Keratinocyte (primary cell): ENCODE measurements around the gene TPRG1L. TPM values are rescaled to one million over a fixed set of nuclear protein-coding genes. Genes with fewer than 3 reads are reported as not detected.

Experiments
- DNase-seq: peaks from one replicate; pipeline ENCODE4 v3.0.0-alpha.2; 2011; ENCODE audit warnings: low read depth, missing footprints, low spot score
- FAIRE-seq: peaks from 2 replicates; lab custom pipeline; 2011; peaks lifted over from hg19 to GRCh38; lab: Jason Lieb, UNC
- H2AFZ ChIP-seq: 2 replicates; pipeline ENCODE4 v1.6.0; 2012; ENCODE audit warnings: low read length, control low read depth, inconsistent platforms; ENCODE audit not compliant: control insufficient read depth
- H3K27ac ChIP-seq: 2 replicates; pipeline ENCODE4 v1.5.1; 2011; ENCODE audit warnings: low read length; ENCODE audit not compliant: control insufficient read depth, insufficient read depth
- H3K27me3 ChIP-seq: 3 replicates; pipeline ENCODE4 v1.6.0; 2011; ENCODE audit warnings: low read length; ENCODE audit not compliant: control insufficient read depth, insufficient read depth; ENCODE audit errors: extremely low read depth
- H3K36me3 ChIP-seq, 2 experiments: 2 replicates in 1 of 2; 3 replicates in 1 of 2; pipeline ENCODE4 v1.5.1; 2011; ENCODE audit warnings: low read length in 2 of 2, mild to moderate bottlenecking in 1 of 2; ENCODE audit not compliant: control insufficient read depth in 2 of 2, insufficient read depth in 2 of 2; ENCODE audit errors: extremely low read depth in 1 of 2
- H3K4me1 ChIP-seq: 3 replicates; pipeline ENCODE4 v1.5.1; 2011; ENCODE audit warnings: low read length; ENCODE audit not compliant: control insufficient read depth, insufficient read depth; ENCODE audit errors: extremely low read depth
- H3K4me2 ChIP-seq: 3 replicates; pipeline ENCODE4 v1.6.0; 2011; ENCODE audit warnings: low read depth, low read length; ENCODE audit not compliant: control insufficient read depth, insufficient read depth; ENCODE audit errors: extremely low read depth
- H3K4me3 ChIP-seq, 3 experiments: fragments of 200-600 bp in 1 of 3; sonication (generic) in 1 of 3; 2 replicates in 2 of 3; 3 replicates in 1 of 3; pipeline ENCODE4 v1.5.1; 2011 to 2016; ENCODE audit warnings: low read length in 3 of 3, mild to moderate bottlenecking in 3 of 3, control low read depth in 2 of 3, inconsistent platforms in 1 of 3, low read depth in 1 of 3, mixed read lengths in 1 of 3, mixed run types in 1 of 3, moderate library complexity in 1 of 3; ENCODE audit not compliant: control insufficient read depth in 2 of 3, insufficient read depth in 2 of 3; ENCODE audit errors: extremely low read depth in 1 of 3
- H3K79me2 ChIP-seq: 2 replicates; pipeline ENCODE4 v1.6.0; 2012; ENCODE audit warnings: low read length; ENCODE audit not compliant: control insufficient read depth, insufficient read depth
- H3K9ac ChIP-seq: 3 replicates; pipeline ENCODE4 v1.6.0; 2011; ENCODE audit warnings: low read length; ENCODE audit not compliant: control insufficient read depth, insufficient read depth; ENCODE audit errors: extremely low read depth
- H3K9me1 ChIP-seq: 3 replicates; pipeline ENCODE4 v1.6.0; 2011; ENCODE audit warnings: low read length; ENCODE audit not compliant: control insufficient read depth, insufficient read depth; ENCODE audit errors: extremely low read depth
- H3K9me3 ChIP-seq: 2 replicates; pipeline ENCODE4 v1.5.1; 2012; ENCODE audit warnings: low read depth, low read length; ENCODE audit not compliant: control insufficient read depth
- H4K20me1 ChIP-seq: 3 replicates; pipeline ENCODE4 v1.6.0; 2011; ENCODE audit warnings: low read length; ENCODE audit not compliant: control insufficient read depth, insufficient read depth; ENCODE audit errors: extremely low read depth
- CTCF ChIP-seq, 3 experiments: IDR thresholded peaks in 1 of 3; conservative IDR thresholded peaks in 1 of 3; optimal IDR thresholded peaks in 1 of 3; 2 replicates in 2 of 3; 3 replicates in 1 of 3; pipeline versions ENCODE3 to v1.5.1; 2011; ENCODE audit warnings: low read length in 3 of 3, mild to moderate bottlenecking in 3 of 3, moderate library complexity in 2 of 3, control low read depth in 1 of 3, inconsistent platforms in 1 of 3; ENCODE audit not compliant: insufficient read depth in 2 of 3; ENCODE audit errors: extremely low read depth in 1 of 3
- EZH2 ChIP-seq: IDR thresholded peaks from one replicate; pipeline ENCODE4 v1.6.1; 2012; ENCODE audit warnings: inconsistent platforms, mild to moderate bottlenecking, low read length, moderate library complexity
- dilution Hi-C: fragments of 300-500 bp; cut with MboI; formaldehyde crosslinking; loops from one replicate; pipeline ENCODE4 v1.7.0; 2020; ENCODE audit warnings: low sequenced_read_pairs; ENCODE audit not compliant: extremely low pct_ligation_motif_present
- polyA plus RNA-seq, 5 experiments: library from polyadenylated mRNA; depleted of rRNA in 3 of 5; stranded (reverse) in 3 of 5; stranded (forward) in 1 of 5; unstranded in 1 of 5; fragments of >200 nt; gene quantifications; 1 replicate in 1 of 5; 2 replicates in 3 of 5; 3 replicates in 1 of 5; pipeline versions ENCODE4 v1.2.1 to v1.2.3, GENCODE V29; 2011 to 2012; ENCODE audit warnings: missing spikeins in 2 of 5, low read depth in 1 of 5, low replicate concordance in 1 of 5

The TPRG1L gene
- polyA plus RNA-seq, 1 donor (not counting 4 experiments of a cell fraction or from before 2014, with no cell fraction given), result 57.4 TPM

- Histone ChIP-seq H3K4me2 (no peak overlapping the region), H3K79me2 (no peaks in the 10 kb centered on the region), H3K27ac (no peak overlapping the region), H3K4me3 (no peak overlapping the region), H2AFZ (no peak overlapping the region), H3K9ac (no peak overlapping the region), H3K4me1 (no peaks in the 10 kb centered on the region), H3K9me3 (no peaks in the 10 kb centered on the region), H3K9me1 (no peaks in the 10 kb centered on the region), H4K20me1 (no peaks in the 10 kb centered on the region), H3K27me3 (peaks cover 29% of the 10 kb centered on the region), H3K36me3 (no peaks in the 10 kb centered on the region)
- DNase-seq (no peak), FAIRE-seq (no peak)
- dilution Hi-C loops, result no loop called here
- no peak for TF ChIP-seq EZH2
- no peak for TF ChIP-seq CTCF (optimal IDR thresholded peaks at IDR 0.05 in 1 of 3, IDR thresholded peaks at IDR 0.05 in 1 of 3, conservative IDR thresholded peaks at IDR 0.05 in 1 of 3; ENCODE audit: extremely low read depth in 1 of 3, insufficient read depth in 2 of 3, low read length in 3 of 3)
Measured at GRCh38 chr1:3658231-3658615, 33.4 kb downstream of the TPRG1L start.

- H3K4me2 ChIP-seq, result no peak overlapping the region
- H3K9me1 ChIP-seq, result no peaks in the 10 kb centered on the region
- dilution Hi-C loops, result no loop called here
- H4K20me1 ChIP-seq, result no peaks in the 10 kb centered on the region
- TF ChIP-seq CTCF (optimal IDR thresholded peaks at IDR 0.05 in 1 of 3, IDR thresholded peaks at IDR 0.05 in 1 of 3, conservative IDR thresholded peaks at IDR 0.05 in 1 of 3; ENCODE audit: extremely low read depth in 1 of 3, insufficient read depth in 2 of 3, low read length in 3 of 3) (no peak), EZH2 (no peak)
- no peaks in the 10 kb centered on the region for H3K79me2 ChIP-seq
- H3K4me3 ChIP-seq, result no peak overlapping the region
- no peak overlapping the region for H2AFZ ChIP-seq
- H3K27ac ChIP-seq, result no peak overlapping the region
- peaks cover 20% of the 10 kb centered on the region for H3K27me3 ChIP-seq
- H3K4me1 ChIP-seq, result no peaks in the 10 kb centered on the region
- H3K9me3 ChIP-seq, result no peaks in the 10 kb centered on the region
- no peak overlapping the region for H3K9ac ChIP-seq
- DNase-seq (no peak), FAIRE-seq (no peak)
- H3K36me3 ChIP-seq, result no peaks in the 10 kb centered on the region
Measured at GRCh38 chr1:3659093-3659492, 34.3 kb downstream of the TPRG1L start.
